Calu3 (cell line): ENCODE data around the gene ADRB1. TPM values are rescaled to one million over a fixed set of nuclear protein-coding genes. Genes with fewer than 3 reads are reported as not detected.

Experiments
- Bru-seq: library from RNA; stranded (reverse); fragments of 400-500 nt; gene quantifications from one replicate; lab custom pipeline; 2021; lab: Mats Ljungman, UMichigan
- BruChase-seq, 2 experiments: library from RNA; stranded (reverse); fragments of 400-500 nt; gene quantifications; one replicate each; lab custom pipeline; 2021; lab: Mats Ljungman, UMichigan
- BruUV-seq: library from RNA; stranded (reverse); fragments of 400-500 nt; replicated peaks from 2 replicates; lab custom pipeline; 2021; lab: Mats Ljungman, UMichigan
- CTCF ChIA-PET: fragments of 300-600 bp; sonication (Branson Sonifier 250); formaldehyde crosslinking; loops from one replicate; lab custom pipeline; 2022; ENCODE audit warnings: antibody characterized with exemption; lab: Charles Lee
- DNase-seq: peaks from one replicate; pipeline ENCODE4 v3.0.0; 2022
- H3K27ac Mint-ChIP-seq: one replicate; pipeline ENCODE4 v1.8.0; 2022; ENCODE audit warnings: mixed read lengths; ENCODE audit not compliant: unreplicated experiment
- H3K27me3 Mint-ChIP-seq: one replicate; pipeline ENCODE4 v1.8.0; 2022; ENCODE audit warnings: mixed read lengths; ENCODE audit not compliant: unreplicated experiment
- H3K36me3 Mint-ChIP-seq: one replicate; pipeline ENCODE4 v1.8.0; 2022; ENCODE audit warnings: mild to moderate bottlenecking, moderate library complexity, mixed read lengths; ENCODE audit not compliant: insufficient read depth, unreplicated experiment
- H3K4me1 Mint-ChIP-seq: one replicate; pipeline ENCODE4 v1.8.0; 2022; ENCODE audit warnings: mild to moderate bottlenecking, low read depth, mixed read lengths; ENCODE audit not compliant: unreplicated experiment
- H3K4me3 Mint-ChIP-seq: one replicate; pipeline ENCODE4 v1.8.0; 2022; ENCODE audit warnings: mild to moderate bottlenecking, low read depth, moderate library complexity, mixed read lengths; ENCODE audit not compliant: unreplicated experiment
- H3K9me3 Mint-ChIP-seq: one replicate; pipeline ENCODE4 v1.8.0; 2022; ENCODE audit warnings: low read depth, mixed read lengths; ENCODE audit not compliant: unreplicated experiment
- intact Hi-C: fragments of 100-400 bp; cut with micrococcal nuclease; formaldehyde crosslinking; loops from one replicate; pipeline ENCODE4 v1.10.0; 2022; ENCODE audit not compliant: unreplicated experiment
- long read RNA-seq: library from polyadenylated mRNA; stranded (forward); transcript quantifications from one replicate; pipeline ENCODE4 v2.0.0, GENCODE V29; 2022
- total RNA-seq: library from RNA; stranded (reverse); gene quantifications from 2 replicates; pipeline ENCODE4 v1.2.3, GENCODE V29; 2022
- TF ChIP-seq, protein P1 (sequence below): fragments of 200-600 bp; IDR thresholded peaks from one replicate; pipeline ENCODE4 v1.8.0; 2022; ENCODE audit warnings: antibody characterized with exemption; ENCODE audit not compliant: unreplicated experiment

The ADRB1 gene
- total RNA-seq (0.47 and 0.78 TPM in 2 replicates), Bru-seq, nascent RNA (percentile 29 among the genes with signal in this experiment), BruChase-seq, experiment 1, labeled RNA remaining after a 6-hour chase (percentile 19 among the genes with signal in this experiment), BruChase-seq, experiment 2, labeled RNA remaining after a 2-hour chase (percentile 39 among the genes with signal in this experiment)
- long read RNA-seq, result 0 reads

DNA sequence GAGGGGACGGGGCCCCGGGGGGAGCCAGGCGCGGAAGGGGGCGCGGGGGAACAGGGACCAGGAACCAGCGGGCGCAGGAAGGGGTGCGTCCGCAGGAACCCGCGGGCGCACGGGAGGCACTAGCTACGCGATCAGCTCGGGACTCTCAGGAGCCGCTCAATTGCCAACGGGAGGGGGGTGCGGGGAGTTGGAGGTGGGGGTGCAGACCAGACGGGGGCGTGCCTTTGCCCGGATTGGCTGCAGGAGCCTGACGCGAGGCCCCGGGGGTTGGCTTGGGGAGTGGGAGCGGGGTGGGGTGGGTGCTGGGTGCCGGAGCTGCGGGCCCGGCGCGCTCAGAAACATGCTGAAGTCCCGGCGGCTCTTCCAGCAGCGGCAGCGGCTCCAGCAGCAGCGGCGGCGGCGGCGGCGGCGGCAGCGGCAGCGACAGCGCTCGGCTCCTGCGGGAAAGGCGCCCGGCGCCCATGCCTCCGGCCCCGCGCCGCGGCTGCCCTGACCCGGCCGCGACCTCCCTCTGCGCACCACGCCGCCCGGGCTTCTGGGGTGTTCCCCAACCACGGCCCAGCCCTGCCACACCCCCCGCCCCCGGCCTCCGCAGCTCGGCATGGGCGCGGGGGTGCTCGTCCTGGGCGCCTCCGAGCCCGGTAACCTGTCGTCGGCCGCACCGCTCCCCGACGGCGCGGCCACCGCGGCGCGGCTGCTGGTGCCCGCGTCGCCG lies at the start of gene ADRB1:
Gene ADRB1, plus strand, starts transcription at position 335 of the 715 bp plus-strand sequence. Its CDS starts 267 bp downstream, at position 602.
- H3K4me3 Mint-ChIP-seq, result peak within 1 kb of the TSS; percentile 85
- TF ChIP-seq, protein P1, sequence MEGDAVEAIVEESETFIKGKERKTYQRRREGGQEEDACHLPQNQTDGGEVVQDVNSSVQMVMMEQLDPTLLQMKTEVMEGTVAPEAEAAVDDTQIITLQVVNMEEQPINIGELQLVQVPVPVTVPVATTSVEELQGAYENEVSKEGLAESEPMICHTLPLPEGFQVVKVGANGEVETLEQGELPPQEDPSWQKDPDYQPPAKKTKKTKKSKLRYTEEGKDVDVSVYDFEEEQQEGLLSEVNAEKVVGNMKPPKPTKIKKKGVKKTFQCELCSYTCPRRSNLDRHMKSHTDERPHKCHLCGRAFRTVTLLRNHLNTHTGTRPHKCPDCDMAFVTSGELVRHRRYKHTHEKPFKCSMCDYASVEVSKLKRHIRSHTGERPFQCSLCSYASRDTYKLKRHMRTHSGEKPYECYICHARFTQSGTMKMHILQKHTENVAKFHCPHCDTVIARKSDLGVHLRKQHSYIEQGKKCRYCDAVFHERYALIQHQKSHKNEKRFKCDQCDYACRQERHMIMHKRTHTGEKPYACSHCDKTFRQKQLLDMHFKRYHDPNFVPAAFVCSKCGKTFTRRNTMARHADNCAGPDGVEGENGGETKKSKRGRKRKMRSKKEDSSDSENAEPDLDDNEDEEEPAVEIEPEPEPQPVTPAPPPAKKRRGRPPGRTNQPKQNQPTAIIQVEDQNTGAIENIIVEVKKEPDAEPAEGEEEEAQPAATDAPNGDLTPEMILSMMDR, result no peak
- intact Hi-C loops, result no loop called here
- H3K27me3 Mint-ChIP-seq, result no peaks in the 10 kb centered on the region
- peaks cover 10% of the 10 kb centered on the region for H3K36me3 Mint-ChIP-seq
- peak within 1 kb of the TSS; percentile 58 for H3K27ac Mint-ChIP-seq
- H3K4me1 Mint-ChIP-seq, result peaks cover 16% of the 10 kb centered on the region
- no TSS peak for BruUV-seq
- CTCF ChIA-PET, result interaction anchor here (0.6 to 0.7 kb wide), 3 partner anchors 15 to 138 kb away, joined by 3 to 6 read pairs (median 3); no protein-coding TSS in a partner anchor
- DNase-seq, result peak; percentile 78
- H3K9me3 Mint-ChIP-seq, result no peaks in the 10 kb centered on the region

DNA sequence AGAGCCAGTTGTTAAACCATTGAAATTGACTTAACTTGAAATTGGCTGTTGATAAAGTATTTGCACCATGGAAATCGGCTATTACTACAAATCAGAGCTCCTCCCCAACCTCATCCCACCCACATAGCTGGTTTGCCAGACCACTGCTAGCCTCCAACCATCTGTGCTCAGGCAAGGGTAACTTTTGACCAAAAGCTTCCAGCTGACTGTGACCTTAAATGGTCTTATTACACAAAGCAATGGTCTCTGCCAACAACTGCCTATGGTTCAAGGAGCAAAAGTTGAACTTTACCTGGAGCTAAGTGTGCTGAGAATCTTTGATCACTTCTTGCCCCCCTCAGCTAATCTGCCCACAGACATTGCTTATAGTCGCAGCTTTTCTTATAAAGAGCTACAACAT lies 48.5 kb upstream of the ADRB1 start:
- Mint-ChIP-seq H3K27me3 (peaks cover 19% of the 10 kb centered on the region), H3K27ac (no peak overlapping the region), H3K9me3 (no peaks in the 10 kb centered on the region), H3K4me1 (no peaks in the 10 kb centered on the region), H3K4me3 (no peak overlapping the region), H3K36me3 (no peaks in the 10 kb centered on the region)
- DNase-seq, result no peak
- TF ChIP-seq, protein P1, result no peak
- CTCF ChIA-PET, result no interaction called here
- BruUV-seq, result no TSS peak
- intact Hi-C loops, result no loop called here

DNA sequence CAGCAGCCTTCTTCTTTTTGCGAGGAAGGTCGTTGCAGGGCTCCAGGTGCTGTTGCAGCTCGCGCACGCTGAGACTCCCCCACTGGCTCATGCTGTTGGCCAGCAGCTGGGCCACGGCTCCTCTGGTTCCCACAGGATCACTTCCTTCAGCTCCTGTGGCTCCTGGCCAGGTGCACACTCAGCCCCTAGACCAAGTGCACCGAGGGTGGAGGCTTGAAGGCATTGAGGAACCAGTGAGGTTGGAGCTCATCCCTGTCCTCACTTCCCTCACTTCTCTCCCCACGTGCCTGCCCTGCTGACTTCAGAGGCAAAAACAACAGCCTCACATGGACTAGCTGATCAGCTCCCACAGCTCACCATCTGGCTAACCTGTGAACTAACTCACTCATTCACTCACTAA lies 46.2 kb upstream of the ADRB1 start:
- Mint-ChIP-seq H3K27me3 (peaks cover 19% of the 10 kb centered on the region), H3K27ac (no peak overlapping the region), H3K9me3 (no peaks in the 10 kb centered on the region), H3K36me3 (no peaks in the 10 kb centered on the region), H3K4me1 (no peaks in the 10 kb centered on the region), H3K4me3 (no peak overlapping the region)
- TF ChIP-seq, protein P1, result no peak
- intact Hi-C loops, result no loop called here
- DNase-seq, result no peak
- no TSS peak for BruUV-seq
- CTCF ChIA-PET, result no interaction called here

DNA sequence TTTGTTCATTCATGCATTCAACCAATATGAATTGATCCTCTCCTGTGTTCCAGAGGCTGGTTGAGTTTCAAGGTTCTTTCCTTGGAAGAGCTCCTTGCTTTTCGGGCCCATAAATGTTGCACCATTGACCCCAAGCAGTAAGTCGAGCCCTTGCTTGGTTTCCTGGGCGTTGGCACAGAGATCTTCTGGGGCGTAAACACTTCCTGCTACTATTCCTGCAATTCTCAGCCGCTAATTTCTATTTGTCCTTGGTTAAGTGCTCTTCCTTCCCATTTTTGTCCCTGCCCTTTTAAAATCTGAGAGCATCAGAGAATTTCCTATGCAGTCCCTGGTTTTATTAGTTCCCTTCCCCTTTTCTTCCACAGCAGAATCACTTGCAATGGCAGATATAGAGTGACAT lies 44.1 kb upstream of the ADRB1 start:
- intact Hi-C loops, result no loop called here
- peaks cover 26% of the 10 kb centered on the region for H3K27me3 Mint-ChIP-seq
- H3K4me1 Mint-ChIP-seq, result no peaks in the 10 kb centered on the region
- H3K9me3 Mint-ChIP-seq, result no peaks in the 10 kb centered on the region
- CTCF ChIA-PET, result no interaction called here
- H3K36me3 Mint-ChIP-seq, result no peaks in the 10 kb centered on the region
- TF ChIP-seq, protein P1, result no peak
- no peak overlapping the region for H3K27ac Mint-ChIP-seq
- BruUV-seq, result no TSS peak
- DNase-seq, result no peak
- no peak overlapping the region for H3K4me3 Mint-ChIP-seq
